GM21367 (cell line): ENCODE data around the gene PLXND1.
"Not testable (repeated sequence)": the region's sequence is repeated elsewhere in the genome, so short reads cannot be mapped to it uniquely, and the experiment has no call there.

Experiments
- ATAC-seq: cut with Tn5 transposase; IDR thresholded peaks from one replicate; pipeline ENCODE4 v1.9.1; 2021; ENCODE audit not compliant: unreplicated experiment

The PLXND1 gene

GRCh38 chr3:129606636-129607390 lies at the start of gene PLXND1:
Gene PLXND1 (minus strand): TSS chr3:129606676. CDS start chr3:129606639, 37 bp downstream.
- ATAC-seq: no peak

GRCh38 chr3:129655291-129655700 lies 48.8 kb upstream of the PLXND1 start:
- no peak for ATAC-seq

- ATAC-seq: no peak
These were observed 47.7 kb upstream of the PLXND1 start for GRCh38 chr3:129654131-129654530.

- no peak for ATAC-seq
These were observed 46.5 kb upstream of the PLXND1 start for GRCh38 chr3:129653019-129653418.

GRCh38 chr3:129651435-129652202 lies 45.1 kb upstream of the PLXND1 start:
- ATAC-seq: no peak

- ATAC-seq: no peak
These were observed 43.9 kb upstream of the PLXND1 start for GRCh38 chr3:129650256-129650872.

GRCh38 chr3:129648391-129648790 lies 41.9 kb upstream of the PLXND1 start:
- ATAC-seq: no peak

- ATAC-seq: no peak
These were observed 38.8 kb upstream of the PLXND1 start for GRCh38 chr3:129645286-129645685.

GRCh38 chr3:129644836-129645235 lies 38.4 kb upstream of the PLXND1 start:
- ATAC-seq: no peak

GRCh38 chr3:129641567-129642260 lies 35.2 kb upstream of the PLXND1 start:
- not testable (repeated sequence) for ATAC-seq

GRCh38 chr3:129640985-129641384 lies 34.5 kb upstream of the PLXND1 start:
- ATAC-seq: not testable (repeated sequence)

- ATAC-seq: no peak
These were observed 32.0 kb upstream of the PLXND1 start for GRCh38 chr3:129638481-129638880.

- no peak for ATAC-seq
These were observed 29.6 kb upstream of the PLXND1 start for GRCh38 chr3:129636082-129636481.

- no peak for ATAC-seq
These were observed 29.2 kb upstream of the PLXND1 start for GRCh38 chr3:129635656-129636055.

GRCh38 chr3:129633751-129634481 lies 27.4 kb upstream of the PLXND1 start:
- no peak for ATAC-seq

GRCh38 chr3:129632977-129633376 lies 26.5 kb upstream of the PLXND1 start:
- no peak for ATAC-seq

GRCh38 chr3:129632556-129632955 lies 26.1 kb upstream of the PLXND1 start:
- ATAC-seq: no peak

GRCh38 chr3:129632056-129632455 lies 25.6 kb upstream of the PLXND1 start:
- ATAC-seq: no peak

GRCh38 chr3:129629011-129629410 lies 22.5 kb upstream of the PLXND1 start:
- ATAC-seq: no peak

- ATAC-seq: no peak
These were observed 21.7 kb upstream of the PLXND1 start for GRCh38 chr3:129628169-129628522.
